ENCODE results near the gene INAFM2.

Gene INAFM2

DNA sequence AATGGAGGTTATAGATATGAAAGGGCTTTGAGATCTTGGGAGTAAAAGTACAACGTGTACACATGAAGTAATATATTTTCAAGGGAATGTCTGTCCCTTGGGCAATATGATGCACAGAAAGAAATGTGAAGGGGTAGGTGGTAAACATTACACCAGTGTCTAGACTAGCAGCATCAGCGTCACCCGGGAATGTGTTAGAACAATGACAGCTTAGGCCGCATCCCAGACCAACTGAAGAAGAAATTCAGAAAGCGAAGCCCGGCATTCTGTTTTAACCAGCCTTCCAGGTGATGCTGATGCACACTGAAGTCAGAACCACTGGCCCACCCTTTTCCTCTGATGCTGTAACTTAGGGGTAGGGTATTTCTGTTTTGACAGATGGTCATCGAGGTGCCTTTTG is 6.3 kb downstream of the INAFM2 start:
- DNase-seq (ENCODE audit: low spot score) = no peak

DNA sequence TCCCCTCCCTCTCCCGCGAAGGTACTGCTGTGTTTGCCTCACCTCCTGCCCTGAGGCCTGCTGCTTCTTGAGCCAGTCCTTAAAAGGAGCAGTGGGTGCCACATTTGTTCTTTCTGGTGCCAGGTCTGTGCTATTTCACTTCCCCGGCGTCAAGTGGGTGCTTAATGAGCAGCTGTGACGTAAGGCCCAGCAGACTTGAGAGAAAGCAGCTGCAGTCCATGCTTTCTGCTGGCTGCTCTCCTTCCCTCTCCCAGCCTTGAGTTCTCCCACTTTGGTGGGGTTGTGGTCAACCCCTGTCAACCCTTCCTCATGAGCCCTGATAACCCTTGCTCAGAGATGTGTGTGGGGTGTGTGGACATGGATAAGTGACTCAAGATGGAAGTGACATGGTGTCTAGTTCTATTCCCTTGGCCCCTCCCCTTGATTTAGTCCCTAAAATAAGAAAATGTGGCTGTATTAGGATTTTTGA is 6.9 kb downstream of the INAFM2 start:
- DNase-seq (ENCODE audit: low spot score) = peak; percentile 34

DNA sequence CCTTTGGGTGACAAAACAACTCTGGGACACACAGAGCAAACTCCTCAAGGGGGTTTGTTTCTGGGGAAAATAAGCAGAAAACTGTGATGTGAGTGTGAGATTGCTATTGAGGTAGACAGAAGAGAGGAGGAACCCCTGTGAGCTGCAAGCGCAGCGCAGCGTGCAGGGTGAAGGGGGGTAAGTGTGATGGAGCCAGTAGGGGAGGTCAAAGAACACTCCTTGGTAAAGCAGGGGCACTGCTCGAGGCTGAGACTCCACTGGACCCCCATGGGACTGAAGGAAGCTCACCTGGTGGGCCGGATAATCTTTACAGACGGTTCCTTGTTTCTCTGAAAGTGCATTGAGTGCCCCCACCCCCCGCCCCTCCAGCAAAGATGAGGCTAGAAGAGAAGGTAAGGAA is 7.5 kb downstream of the INAFM2 start:
- DNase-seq (ENCODE audit: low spot score) = no peak

DNA sequence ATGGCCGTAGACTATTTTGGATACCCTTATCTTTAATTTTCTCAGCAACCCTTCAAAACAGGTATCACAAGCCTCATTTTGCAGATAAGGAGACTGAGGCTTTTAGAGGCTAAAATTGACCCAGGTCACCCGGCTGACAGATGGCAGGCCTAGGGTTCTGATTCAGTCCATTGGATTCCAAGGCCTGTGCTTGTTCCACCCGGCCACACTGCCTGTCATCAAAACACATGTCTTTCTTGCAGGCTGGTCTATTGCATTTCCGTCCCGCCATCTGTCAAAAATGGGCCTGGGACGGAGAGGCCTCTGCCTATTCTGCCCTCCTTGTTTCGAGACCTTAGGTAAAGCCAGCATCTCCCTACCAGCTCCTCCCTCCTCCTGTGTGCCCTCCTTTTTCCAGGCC is 8.1 kb downstream of the INAFM2 start:
- DNase-seq (ENCODE audit: low spot score) = peak; percentile 71

DNA sequence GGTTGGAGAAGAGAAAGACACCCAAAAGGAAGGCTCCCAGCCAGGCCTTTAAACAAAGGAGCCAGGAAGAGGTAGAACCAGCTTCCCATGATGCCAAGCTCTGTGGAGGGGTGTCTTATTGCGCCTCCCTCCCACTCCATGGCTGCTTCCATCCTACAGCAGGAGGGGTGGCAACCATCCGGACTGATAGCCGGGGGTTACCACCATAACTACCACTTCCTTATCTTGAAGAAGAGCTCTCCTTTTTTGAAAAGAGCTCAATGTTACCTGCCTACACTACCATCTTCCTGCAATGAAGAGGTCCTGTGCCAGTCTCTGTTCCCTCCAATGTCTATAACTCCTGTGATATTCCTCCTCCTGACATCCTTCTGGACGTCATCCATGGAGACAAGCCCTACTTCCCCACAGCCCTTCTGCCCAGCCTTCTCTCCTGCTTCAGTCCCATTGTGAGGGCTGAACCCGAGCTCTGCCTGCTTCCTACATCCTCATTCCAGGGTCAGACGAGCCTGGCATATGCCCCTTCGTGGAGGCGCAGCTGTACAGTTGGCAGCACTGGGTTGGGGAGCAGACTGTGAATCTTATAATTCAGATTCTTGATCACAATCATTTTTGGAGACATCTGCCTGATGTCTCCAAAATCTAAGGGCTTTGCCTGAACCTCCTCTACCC is 8.8 kb downstream of the INAFM2 start:
- peak; percentile 50 for DNase-seq (ENCODE audit: low spot score)

DNA sequence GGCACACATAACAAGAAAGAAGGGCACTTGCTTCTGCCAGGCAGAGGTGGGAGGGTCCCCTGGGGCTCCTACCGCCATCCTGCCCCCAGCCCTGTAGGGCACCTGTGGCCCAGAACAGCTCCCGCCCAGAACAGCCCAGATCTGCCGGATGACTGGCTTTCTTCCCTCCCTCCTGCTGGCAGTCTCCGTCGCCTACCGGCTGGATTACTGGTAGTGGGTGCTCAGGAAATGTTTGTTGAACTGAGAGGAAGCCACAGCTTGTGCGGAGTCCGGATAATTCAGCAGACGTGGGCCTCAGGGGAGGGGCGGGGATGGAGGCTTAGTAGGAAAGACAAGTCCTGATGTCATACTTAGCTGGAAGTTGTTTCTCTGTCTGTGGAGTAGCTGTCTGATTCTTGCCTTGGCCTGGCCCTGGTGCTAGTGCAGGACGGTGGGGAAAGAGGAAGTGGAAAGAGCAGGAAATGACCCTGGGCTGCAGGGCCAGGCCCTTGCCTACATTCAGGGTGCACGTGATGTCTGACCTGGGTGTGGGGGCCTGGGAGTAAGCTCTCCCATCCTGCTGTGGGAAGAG is 10.5 kb downstream of the INAFM2 start:
- DNase-seq (ENCODE audit: low spot score) = peak; percentile 29

DNA sequence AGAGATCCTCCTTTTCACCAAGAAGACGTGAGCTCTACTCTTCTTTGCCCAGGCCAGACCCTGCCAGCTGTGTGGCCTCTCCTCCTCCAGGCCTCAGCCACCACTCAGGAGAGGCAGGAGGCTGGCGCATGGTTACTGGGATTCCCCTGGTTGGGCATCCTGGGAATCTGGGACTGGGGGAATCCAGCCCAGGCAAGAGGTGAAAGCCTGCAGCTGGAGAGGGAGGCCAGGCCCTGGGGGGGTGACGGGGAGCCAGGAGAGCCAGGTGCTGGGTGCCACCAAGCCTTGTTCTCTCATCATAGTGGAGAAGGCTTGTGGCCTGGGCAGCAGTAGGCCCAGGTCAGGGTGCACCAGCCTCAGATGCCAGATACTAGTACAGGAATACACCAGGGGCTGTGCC is 11.0 kb downstream of the INAFM2 start:
- no peak for DNase-seq (ENCODE audit: low spot score)

DNA sequence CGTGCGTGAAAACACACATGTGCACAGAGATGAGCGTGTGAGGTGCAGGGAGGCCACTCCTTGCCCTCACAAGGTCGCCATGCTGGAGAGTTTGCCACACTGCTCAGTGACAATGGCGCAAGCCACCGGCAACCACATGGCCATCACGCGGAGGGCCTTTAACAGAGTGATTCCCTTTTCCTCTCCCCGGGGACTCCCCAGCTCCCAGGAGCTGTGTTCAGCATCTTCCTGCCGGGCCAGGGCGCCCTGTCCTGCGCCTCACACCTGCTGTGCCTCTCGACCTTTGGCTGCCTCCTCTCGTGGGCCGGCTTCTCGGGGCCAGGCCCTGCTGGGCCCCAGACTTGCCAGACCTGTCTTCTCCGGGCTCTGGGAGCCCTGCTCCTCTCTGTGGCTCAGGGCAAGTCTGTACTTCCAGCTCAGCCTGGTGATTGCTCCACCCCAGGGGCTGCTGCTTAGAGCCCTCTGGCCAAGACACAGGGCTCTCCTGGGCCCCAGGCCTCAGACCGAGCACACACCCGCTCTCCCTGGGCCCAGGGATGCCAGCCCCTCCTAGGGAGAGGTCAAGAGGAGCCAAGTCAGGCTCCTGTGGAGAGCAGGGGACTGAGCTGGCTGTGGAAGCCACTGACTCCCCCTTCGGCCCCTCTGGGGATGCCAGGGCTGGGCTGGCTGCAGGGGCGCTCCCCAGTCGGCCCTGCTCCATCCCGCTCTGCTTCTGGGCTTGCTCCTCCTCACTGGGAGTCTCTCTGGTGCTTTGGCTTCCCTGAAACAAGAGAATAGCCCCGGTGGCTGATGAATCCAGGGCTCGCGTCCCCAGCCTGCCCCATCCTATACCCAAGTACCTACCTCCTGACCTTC is 11.7 kb downstream of the INAFM2 start:
- DNase-seq (ENCODE audit: low spot score) = no peak

DNA sequence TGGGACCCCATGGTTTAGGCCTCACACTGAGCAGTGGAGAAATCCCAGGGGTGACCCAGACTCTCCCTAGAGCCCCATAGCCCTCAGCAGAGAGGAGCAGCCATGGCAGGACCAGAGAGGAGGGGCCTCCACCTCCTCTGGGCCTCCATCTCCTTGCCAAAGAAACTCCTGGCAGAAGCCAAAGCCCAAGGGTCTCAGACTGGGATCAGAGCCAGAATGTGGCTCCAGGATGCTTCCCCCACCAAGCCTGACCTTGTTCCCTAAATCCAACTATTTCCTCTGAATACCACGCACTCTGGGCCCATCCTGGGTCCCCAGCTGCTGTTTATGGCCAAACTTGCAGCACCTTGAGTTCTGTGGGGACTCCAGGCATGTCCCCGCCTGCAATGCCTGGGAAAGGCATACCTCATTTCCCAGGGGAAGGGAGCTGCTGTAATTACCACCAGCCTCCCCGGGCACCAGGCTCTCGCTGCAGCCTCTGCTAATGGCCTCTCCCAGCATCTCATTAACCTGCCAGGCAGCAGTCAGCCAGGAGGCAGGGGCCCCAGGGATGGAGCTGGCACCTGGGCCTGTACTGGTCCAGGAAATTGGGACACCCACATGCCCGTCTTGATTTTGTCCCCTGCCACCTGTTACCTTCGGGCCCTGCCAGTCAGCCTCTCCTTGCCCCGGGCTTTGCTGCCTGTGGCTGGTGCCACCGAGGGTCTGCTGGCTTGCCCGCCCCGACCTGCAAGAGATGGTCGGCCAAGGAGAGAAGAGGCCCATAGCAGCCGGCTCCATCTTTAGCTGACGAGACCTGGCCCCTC is 12.6 kb downstream of the INAFM2 start:
- DNase-seq (ENCODE audit: low spot score) = no peak

DNA sequence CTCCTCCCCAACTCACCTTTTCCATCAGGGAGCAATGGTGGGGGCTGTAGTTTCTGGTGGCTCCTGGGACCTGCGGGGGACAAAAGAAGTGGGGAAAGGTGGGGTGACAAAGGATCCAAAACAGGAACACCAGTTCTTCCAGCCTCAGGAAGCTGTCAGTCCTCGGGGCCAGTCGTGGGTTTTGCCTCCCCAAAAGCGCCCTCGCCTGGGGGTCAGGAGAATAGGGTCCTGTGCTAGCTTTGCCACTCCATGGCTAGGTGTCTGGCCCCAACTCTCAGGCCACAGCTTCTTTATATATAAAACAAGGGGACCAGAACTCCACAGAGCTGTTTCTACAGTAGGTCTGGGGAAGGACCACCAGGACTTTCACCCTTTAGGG is 13.2 kb downstream of the INAFM2 start:
- peak; percentile 57 for DNase-seq (ENCODE audit: low spot score)

DNA sequence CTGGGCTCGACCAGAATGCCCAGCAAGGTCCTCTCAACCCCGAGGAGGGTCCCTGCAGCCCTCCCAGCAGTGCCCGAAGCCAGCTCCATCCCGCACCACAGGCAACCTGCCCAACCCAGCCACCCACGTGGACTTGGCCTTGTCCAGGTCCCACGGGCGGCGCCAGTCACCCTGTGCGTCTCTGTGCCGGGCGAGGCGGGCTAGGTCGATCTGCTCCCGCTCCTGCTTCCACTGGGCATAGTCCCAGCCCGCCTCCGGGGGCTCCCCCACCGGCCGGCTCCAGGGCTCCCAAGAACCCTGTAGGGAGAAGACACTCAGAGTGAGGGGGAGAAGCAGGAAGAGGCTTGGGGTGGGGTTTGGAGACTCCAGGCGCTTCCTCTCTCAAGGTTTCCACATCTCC is 14.1 kb downstream of the INAFM2 start:
- no peak for DNase-seq (ENCODE audit: low spot score)

DNA sequence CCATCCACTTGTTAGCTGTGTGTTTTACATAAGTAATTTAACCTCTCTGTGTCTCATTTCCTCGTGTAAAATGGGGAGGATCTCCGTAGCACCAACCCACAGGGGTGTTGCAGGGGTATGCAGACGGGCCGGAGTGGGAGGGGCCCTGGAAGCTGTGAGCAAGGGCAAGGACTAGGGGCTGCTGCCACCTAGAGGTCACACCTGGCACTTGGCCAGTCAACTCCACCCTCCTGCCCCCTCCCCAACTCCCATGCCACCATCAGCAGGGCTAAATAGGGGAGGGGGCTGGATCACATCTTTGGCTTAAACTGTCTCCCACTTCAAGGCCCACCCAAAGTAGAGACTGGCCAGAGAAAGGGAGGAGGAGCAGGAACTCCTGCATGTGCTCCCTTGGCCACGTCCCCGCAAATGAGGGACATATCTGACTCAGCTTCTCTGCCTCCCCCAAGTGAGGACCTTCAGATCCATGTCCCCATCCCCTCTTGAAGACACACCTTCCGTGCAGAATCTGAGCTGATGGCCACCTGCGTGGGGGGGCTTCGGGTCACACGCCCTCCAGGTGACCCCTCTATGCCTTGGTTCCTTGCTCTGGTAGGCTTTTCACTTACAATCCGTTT is 14.7 kb downstream of the INAFM2 start:
- peak; percentile 73 for DNase-seq (ENCODE audit: low spot score)

DNA sequence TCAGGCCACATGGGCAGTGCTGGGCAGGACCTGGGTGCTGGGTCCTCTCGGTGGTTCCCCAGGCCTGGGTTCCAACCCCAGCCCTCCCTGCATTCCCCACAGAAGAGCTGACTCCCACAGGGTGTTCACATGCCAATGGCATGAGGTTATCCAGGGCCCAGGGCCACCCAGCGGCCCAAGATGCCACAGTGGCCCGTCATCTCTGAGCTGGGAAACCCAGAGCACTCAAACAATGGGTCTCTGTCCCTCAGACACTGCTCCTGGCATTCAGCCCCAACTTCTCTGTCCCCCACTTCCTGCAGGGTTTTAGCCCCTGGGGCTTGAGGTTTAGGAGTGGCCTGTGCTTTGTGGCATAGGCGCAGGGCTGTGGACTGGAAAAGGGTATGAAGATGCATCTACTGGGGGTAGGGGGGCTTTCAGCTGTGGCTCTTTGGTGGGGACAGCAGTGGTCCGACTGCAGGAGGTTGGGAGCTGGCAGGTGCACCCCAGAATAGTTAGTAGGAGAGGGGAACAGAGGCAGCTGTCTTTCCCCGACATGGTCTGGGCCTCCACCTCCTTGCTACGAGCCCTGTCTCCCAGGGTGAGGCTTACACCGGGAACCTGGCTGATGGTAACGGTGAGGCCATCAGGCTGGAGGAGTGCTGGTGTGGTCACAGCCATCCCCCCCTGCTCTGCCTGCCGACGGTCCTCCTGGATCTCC is 15.6 kb downstream of the INAFM2 start:
- no peak for DNase-seq (ENCODE audit: low spot score)

DNA sequence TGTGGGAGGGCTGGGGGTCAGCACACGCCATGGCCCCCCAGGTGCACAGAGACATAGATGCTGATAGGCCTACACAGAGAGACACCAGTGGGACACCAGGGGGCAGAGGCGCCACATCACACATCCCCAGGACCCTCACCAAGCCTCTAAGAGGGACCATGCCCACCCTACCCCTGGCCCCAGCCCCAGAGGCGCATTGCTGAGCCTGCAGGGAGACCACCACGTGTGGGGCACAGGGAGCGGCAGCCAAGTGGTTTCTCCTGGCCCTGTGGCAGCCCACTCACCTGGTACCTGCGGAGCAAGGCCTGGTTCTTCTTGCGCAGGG is 16.1 kb downstream of the INAFM2 start:
- no peak for DNase-seq (ENCODE audit: low spot score)

DNA sequence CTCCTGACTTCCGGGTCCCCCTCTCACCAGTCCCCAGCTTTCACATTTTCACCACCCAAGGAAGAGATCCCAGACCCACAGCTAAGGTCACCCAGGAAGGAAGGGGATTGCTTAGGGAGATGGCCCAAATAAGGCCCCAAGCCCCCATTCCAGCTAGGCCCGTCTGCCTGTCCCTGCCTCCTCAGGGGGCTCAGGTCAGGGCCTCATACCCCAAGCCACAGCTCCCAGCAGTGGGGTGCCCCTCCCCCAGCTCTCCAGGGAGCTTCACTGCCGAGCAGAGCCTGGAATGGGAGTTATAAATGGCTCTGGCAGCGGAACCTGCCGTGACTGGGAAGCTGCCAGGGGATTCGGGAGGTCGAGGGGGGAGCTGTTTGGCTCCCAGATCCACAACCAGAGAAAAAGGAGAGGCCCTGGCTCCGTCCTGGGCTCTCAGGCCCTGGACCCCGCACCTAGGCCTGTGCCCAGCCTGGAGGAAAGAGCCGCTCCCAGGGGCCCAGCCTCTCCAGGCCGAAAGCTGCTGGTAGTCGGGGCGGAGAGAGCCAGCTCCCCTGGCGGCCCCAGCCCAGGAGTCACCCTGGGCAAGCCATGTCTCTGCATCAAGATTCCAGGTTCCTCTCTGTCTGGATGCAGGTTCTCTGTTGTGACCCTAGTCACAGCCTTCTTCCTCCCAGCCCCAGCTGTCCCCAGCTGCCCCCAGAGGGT is 16.7 kb downstream of the INAFM2 start:
- DNase-seq (ENCODE audit: low spot score) = no peak

DNA sequence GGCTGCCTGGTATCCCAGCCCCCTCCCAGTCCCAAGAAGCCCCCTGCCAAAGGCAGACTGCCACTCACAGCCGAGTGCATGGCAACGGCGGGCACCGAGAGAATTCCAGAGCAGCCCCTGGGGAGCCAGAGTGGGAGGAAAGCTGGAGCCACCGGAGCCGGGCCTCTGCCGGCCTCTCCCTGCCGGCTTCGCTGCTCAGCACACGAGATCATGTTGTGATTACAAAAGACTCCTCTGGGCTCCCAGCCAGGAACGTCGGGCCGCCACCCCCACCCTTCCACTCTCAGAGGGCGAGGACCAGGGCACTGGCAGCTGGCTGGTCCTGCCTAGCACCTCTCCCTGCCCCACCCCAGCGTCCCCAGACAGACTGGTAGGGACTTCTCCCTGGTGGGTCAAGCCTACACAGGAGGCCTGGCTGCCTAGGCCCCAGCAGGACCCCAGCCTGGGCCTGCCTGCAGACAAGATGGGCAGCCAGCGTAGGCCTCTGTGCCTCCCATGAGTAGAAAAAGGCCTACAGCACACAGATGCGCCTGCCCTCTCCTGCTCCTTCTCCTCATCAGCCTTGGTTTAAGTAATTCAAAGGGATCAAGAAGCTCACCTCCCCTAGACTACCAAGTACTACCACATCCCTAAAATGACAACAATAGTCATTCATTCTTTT is 17.4 kb downstream of the INAFM2 start, which contains the start of gene CCDC9B:
TSS of gene CCDC9B (minus strand) at position 200 of the 661 bp plus-strand sequence. CDS start at position 80, 120 bp downstream.
- DNase-seq (ENCODE audit: low spot score) = no peak

DNA sequence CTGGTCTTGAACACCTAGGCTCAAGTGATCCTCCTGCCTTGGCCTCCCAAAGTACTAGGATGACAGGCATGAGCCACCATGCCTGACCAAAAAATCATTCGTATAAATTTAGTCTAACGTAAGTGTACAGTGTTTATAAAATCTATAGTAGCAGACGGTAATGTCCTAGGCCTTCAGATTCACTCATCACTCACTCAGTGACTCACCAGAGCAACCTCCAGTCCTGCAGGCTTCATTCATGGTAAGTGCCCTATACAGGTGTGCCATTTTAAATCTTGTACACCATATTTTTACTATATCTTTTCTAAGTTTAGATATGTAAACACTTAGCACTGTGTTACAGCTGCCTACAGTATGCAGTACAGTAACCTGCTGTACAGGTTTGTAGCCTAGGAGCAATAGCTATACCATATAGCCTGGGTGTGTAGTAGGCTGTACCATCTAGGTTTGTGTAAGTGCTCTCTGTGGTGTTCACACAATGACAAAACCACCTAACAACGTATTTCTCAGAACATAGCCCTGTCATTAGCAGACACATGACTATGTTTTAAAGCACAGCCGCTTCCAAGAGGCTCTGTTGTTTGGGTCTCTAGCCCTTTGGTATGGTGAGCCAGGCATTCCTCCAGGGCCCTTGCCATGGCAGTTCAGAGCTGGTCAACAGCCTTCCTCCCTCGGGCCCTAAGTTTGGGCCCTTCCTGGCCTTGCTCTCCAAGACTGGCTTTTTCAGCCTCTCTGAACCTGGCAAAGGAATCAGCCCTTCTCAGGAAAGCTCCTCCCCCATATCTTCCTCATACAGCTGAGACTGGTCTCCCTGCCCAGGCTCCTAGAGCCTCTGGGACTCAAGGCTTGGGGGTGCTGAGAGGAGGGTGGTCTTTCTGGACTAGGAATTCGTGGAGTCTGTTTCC is 19.2 kb downstream of the INAFM2 start:
- DNase-seq (ENCODE audit: low spot score) = no peak

DNA sequence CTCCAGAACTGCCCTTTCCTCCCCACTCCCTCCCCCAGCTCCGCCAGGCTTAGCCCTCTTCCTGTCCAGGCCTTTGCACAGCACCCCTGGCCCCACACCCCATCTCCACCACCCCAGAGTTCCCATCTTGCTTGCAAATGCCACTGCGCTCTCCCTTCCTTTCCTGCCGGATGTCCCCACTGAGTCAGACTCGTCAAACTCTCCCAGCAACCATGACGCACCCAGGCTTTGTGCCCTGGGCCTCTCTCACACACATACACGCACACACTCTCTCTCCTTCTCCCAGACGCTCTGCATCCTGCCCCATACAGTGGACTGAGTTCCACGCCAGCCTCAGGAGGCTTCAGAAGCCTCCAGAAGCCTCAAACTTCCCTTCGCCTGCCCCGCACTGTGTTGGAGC is 20.0 kb downstream of the INAFM2 start:
- no peak for DNase-seq (ENCODE audit: low spot score)

DNA sequence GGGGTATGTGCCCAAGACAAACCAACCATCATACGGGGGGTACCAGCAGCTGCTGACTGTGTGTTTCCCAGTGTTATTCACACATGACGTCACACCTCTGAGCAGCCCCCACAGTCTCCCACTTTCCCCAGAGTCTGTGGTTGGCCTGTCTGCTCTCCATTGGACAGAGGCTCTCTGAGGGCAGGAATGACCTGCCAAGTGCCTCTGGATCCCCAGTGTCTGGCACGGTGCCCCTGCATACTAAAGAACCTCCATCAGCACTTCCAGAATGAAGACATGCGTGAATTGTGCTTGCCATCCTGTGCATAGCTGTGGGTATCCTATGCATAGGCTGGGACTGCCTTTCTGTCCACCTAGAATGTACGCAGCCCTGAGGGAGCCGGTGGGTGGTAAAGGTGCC is 20.7 kb downstream of the INAFM2 start:
- no peak for DNase-seq (ENCODE audit: low spot score)
